DND-41 (cell line): ENCODE results near the gene C17orf107.

Source experiments
- EZH2 ChIP-seq: IDR thresholded peaks from 3 replicates; pipeline ENCODE4 v1.6.1; 2012; ENCODE audit warnings: borderline replicate concordance, low read depth, mild to moderate bottlenecking, moderate library complexity, low read length, inconsistent platforms; ENCODE audit not compliant: severe bottlenecking
- TF ChIP-seq, protein P1 (sequence below): IDR thresholded peaks from 2 replicates; pipeline ENCODE4 v1.5.1; 2012; ENCODE audit warnings: borderline replicate concordance, low read length, moderate library complexity, mild to moderate bottlenecking; ENCODE audit not compliant: poor library complexity, severe bottlenecking; ENCODE audit errors: extremely low read depth

DNA sequence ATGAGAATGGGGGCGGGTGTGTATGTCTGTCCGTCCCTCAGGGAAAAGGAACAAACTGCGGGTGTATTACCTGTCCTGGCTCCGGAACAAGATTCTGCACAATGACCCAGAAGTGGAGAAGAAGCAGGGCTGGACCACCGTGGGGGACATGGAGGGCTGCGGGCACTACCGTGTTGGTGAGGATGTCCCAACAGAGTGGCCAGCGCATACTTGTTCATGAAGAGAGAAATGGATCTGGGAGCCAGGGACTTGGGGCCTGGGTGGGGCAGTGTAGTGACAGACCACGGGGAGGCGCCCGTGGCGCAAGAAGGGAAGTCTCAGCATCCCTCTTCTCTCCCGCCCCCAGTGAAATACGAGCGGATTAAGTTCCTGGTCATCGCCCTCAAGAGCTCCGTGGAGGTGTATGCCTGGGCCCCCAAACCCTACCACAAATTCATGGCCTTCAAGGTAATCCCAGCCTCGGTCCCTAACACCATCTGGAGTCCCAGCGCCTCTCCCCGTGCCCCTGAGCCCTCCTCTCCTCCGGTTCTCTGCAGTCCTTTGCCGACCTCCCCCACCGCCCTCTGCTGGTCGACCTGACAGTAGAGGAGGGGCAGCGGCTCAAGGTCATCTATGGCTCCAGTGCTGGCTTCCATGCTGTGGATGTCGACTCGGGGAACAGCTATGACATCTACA, 3.5 kb upstream of the C17orf107 start:
- TF ChIP-seq, protein P1, sequence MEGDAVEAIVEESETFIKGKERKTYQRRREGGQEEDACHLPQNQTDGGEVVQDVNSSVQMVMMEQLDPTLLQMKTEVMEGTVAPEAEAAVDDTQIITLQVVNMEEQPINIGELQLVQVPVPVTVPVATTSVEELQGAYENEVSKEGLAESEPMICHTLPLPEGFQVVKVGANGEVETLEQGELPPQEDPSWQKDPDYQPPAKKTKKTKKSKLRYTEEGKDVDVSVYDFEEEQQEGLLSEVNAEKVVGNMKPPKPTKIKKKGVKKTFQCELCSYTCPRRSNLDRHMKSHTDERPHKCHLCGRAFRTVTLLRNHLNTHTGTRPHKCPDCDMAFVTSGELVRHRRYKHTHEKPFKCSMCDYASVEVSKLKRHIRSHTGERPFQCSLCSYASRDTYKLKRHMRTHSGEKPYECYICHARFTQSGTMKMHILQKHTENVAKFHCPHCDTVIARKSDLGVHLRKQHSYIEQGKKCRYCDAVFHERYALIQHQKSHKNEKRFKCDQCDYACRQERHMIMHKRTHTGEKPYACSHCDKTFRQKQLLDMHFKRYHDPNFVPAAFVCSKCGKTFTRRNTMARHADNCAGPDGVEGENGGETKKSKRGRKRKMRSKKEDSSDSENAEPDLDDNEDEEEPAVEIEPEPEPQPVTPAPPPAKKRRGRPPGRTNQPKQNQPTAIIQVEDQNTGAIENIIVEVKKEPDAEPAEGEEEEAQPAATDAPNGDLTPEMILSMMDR = peak; percentile 12
- TF ChIP-seq EZH2 = no peak
